Stimulated activated naive CD4-positive, alpha-beta T cell treated with Interleukin-2 at 50 U/mL for 16 hours (primary cell): ENCODE results near the gene CCL1.

Source experiments
- DNase-seq: peaks from one replicate; lab custom pipeline; 2025; lab: John Stamatoyannopoulos, UW

CCL1 gene

GRCh38 chr17:34363183-34363661 lies at the start of gene CCL1:
Gene CCL1 (minus strand): TSS chr17:34363233. CDS start chr17:34363161, 72 bp downstream.
- DNase-seq: no peak

GRCh38 chr17:34412534-34412933 lies 49.5 kb upstream of the CCL1 start:
- DNase-seq: no peak

- DNase-seq: no peak
Observed at GRCh38 chr17:34411646-34412421, 48.8 kb upstream of the CCL1 start.

- no peak for DNase-seq
Observed at GRCh38 chr17:34409352-34409751, 46.3 kb upstream of the CCL1 start.

- no peak for DNase-seq
Observed at GRCh38 chr17:34408439-34408838, 45.4 kb upstream of the CCL1 start.

GRCh38 chr17:34406226-34406625 lies 43.2 kb upstream of the CCL1 start:
- DNase-seq: no peak

- DNase-seq: no peak
Observed at GRCh38 chr17:34403006-34403405, 40.0 kb upstream of the CCL1 start.

GRCh38 chr17:34401165-34401564 lies 38.1 kb upstream of the CCL1 start:
- no peak for DNase-seq

GRCh38 chr17:34400301-34400931 lies 37.4 kb upstream of the CCL1 start:
- no peak for DNase-seq

GRCh38 chr17:34399725-34400124 lies 36.7 kb upstream of the CCL1 start:
- DNase-seq: no peak

GRCh38 chr17:34398990-34399389 lies 36.0 kb upstream of the CCL1 start:
- no peak for DNase-seq

GRCh38 chr17:34397265-34397664 lies 34.2 kb upstream of the CCL1 start:
- no peak for DNase-seq

GRCh38 chr17:34393401-34393800 lies 30.4 kb upstream of the CCL1 start:
- DNase-seq: no peak

- DNase-seq: no peak
Observed at GRCh38 chr17:34391241-34391640, 28.2 kb upstream of the CCL1 start.

- no peak for DNase-seq
Observed at GRCh38 chr17:34390649-34391048, 27.6 kb upstream of the CCL1 start.

GRCh38 chr17:34389126-34389750 lies 26.2 kb upstream of the CCL1 start:
- no peak for DNase-seq

- DNase-seq: no peak
Observed at GRCh38 chr17:34387566-34387965, 24.5 kb upstream of the CCL1 start.

GRCh38 chr17:34386697-34387550 lies 23.9 kb upstream of the CCL1 start:
- no peak for DNase-seq

GRCh38 chr17:34386343-34386696 lies 23.3 kb upstream of the CCL1 start:
- no peak for DNase-seq

GRCh38 chr17:34384822-34385605 lies 22.0 kb upstream of the CCL1 start:
- no peak for DNase-seq

- no peak for DNase-seq
Observed at GRCh38 chr17:34384271-34384670, 21.2 kb upstream of the CCL1 start.
